Stimulated activated CD8-positive, alpha-beta memory T cell treated with anti-CD3 and anti-CD28 coated beads, Interleukin-15, amount 100 ng/mL, for 1 hour (primary cell): ENCODE measurements around the gene PAX7.

Experiments used
- DNase-seq: peaks from one replicate; pipeline ENCODE4 v3.0.0-alpha.2; 2020; ENCODE audit warnings: low read depth

The PAX7 gene

GRCh38 chr1:18795002-18795689 is 164.5 kb downstream of the PAX7 start:
- no peak for DNase-seq

GRCh38 chr1:18796950-18797349 is 166.3 kb downstream of the PAX7 start:
- no peak for DNase-seq
